ENCODE results near the gene AADACL2. TPM values are rescaled to one million over a fixed set of nuclear protein-coding genes. Genes with fewer than 3 reads are reported as not detected.

Gene AADACL2
- total and polyA plus RNA-seq, 2 experiments from 2014 or later, result not detected

- Histone ChIP-seq H3K27me3 (no peaks in the 10 kb centered on the region), H3K36me3 (no peaks in the 10 kb centered on the region), H3K4me1 (ENCODE audit: low read depth) (no peaks in the 10 kb centered on the region), H3K9me3 (ENCODE audit: low read depth) (no peaks in the 10 kb centered on the region), H3K4me3 (no peak overlapping the region), H3K27ac (no peak overlapping the region)
- peak in 1 of 2 donors; percentile 73 for DNase-seq (ENCODE audit: low read depth in 1 of 2, low spot score in 1 of 2)
- TF ChIP-seq, protein P1, sequence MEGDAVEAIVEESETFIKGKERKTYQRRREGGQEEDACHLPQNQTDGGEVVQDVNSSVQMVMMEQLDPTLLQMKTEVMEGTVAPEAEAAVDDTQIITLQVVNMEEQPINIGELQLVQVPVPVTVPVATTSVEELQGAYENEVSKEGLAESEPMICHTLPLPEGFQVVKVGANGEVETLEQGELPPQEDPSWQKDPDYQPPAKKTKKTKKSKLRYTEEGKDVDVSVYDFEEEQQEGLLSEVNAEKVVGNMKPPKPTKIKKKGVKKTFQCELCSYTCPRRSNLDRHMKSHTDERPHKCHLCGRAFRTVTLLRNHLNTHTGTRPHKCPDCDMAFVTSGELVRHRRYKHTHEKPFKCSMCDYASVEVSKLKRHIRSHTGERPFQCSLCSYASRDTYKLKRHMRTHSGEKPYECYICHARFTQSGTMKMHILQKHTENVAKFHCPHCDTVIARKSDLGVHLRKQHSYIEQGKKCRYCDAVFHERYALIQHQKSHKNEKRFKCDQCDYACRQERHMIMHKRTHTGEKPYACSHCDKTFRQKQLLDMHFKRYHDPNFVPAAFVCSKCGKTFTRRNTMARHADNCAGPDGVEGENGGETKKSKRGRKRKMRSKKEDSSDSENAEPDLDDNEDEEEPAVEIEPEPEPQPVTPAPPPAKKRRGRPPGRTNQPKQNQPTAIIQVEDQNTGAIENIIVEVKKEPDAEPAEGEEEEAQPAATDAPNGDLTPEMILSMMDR (IDR thresholded peaks at IDR 0.05; ENCODE audit: low read depth, low read length), result no peak
These were observed 39.2 kb downstream of the AADACL2 start for GRCh38 chr3:151772825-151773480.

GRCh38 chr3:151774235-151774634, 40.5 kb downstream of the AADACL2 start:
- Histone ChIP-seq H3K27ac (no peak overlapping the region), H3K9me3 (ENCODE audit: low read depth) (no peaks in the 10 kb centered on the region), H3K4me1 (ENCODE audit: low read depth) (no peaks in the 10 kb centered on the region), H3K36me3 (no peaks in the 10 kb centered on the region), H3K4me3 (no peak overlapping the region), H3K27me3 (no peaks in the 10 kb centered on the region)
- no peak for DNase-seq (ENCODE audit: low read depth in 1 of 2, low spot score in 1 of 2)
- TF ChIP-seq, protein P1 (IDR thresholded peaks at IDR 0.05; ENCODE audit: low read depth, low read length), result no peak

DNA sequence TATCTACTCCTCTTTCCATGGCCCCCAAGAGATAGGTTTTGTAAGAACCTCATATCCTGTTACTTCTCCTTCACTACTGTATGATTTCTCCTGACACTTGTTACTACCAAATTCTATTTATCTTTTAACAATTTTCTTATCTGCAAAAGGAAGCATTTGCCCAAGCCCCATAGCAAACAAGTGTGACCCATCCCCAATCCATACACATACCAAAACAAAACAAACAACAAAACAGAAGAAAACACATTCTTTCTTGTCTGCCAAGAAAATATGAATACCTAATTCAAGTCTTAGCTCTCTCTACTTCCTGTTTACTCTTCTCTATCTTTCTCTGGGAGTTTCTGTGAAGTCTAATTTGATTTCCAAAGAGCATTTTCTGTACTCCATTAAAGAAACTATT, 41.2 kb downstream of the AADACL2 start:
- no peak overlapping the region for H3K4me3 ChIP-seq

GRCh38 chr3:151775314-151776258, 41.9 kb downstream of the AADACL2 start:
- H3K4me3 ChIP-seq, result no peak overlapping the region

More for the DNA sequence above, 41.2 kb downstream of the AADACL2 start:
- Histone ChIP-seq H3K36me3 (no peaks in the 10 kb centered on the region), H3K27me3 (no peaks in the 10 kb centered on the region), H3K9me3 (ENCODE audit: low read depth) (no peaks in the 10 kb centered on the region), H3K27ac (no peak overlapping the region), H3K4me1 (ENCODE audit: low read depth) (no peaks in the 10 kb centered on the region)
- TF ChIP-seq, protein P1 (IDR thresholded peaks at IDR 0.05; ENCODE audit: low read depth, low read length), result no peak
- DNase-seq (ENCODE audit: low read depth in 1 of 2, low spot score in 1 of 2), result no peak

GRCh38 chr3:151776259-151776740, 42.6 kb downstream of the AADACL2 start:
- Histone ChIP-seq H3K4me3 (no peak overlapping the region), H3K27me3 (no peaks in the 10 kb centered on the region), H3K4me1 (ENCODE audit: low read depth) (no peaks in the 10 kb centered on the region), H3K27ac (no peak overlapping the region), H3K9me3 (ENCODE audit: low read depth) (no peaks in the 10 kb centered on the region), H3K36me3 (no peaks in the 10 kb centered on the region)
- no peak for DNase-seq (ENCODE audit: low read depth in 1 of 2, low spot score in 1 of 2)
- TF ChIP-seq, protein P1 (IDR thresholded peaks at IDR 0.05; ENCODE audit: low read depth, low read length), result no peak

More at GRCh38 chr3:151775314-151776258, 41.9 kb downstream of the AADACL2 start:
- H3K9me3 ChIP-seq (ENCODE audit: low read depth), result no peaks in the 10 kb centered on the region
- H3K27ac ChIP-seq, result no peak overlapping the region
- no peaks in the 10 kb centered on the region for H3K4me1 ChIP-seq (ENCODE audit: low read depth)
- no peak for DNase-seq (ENCODE audit: low read depth in 1 of 2, low spot score in 1 of 2)
- no peaks in the 10 kb centered on the region for H3K36me3 ChIP-seq
- H3K27me3 ChIP-seq, result no peaks in the 10 kb centered on the region
- TF ChIP-seq, protein P1 (IDR thresholded peaks at IDR 0.05; ENCODE audit: low read depth, low read length), result no peak
